GM10266 (cell line): Measurements from ENCODE around the gene MNAT1.

Source experiments
- DNase-seq: peaks from one replicate; pipeline ENCODE4 v3.0.0; 2012; ENCODE audit errors: extremely low spot score
- TF ChIP-seq, protein P1 (sequence below): IDR thresholded peaks from 2 replicates; pipeline ENCODE4 v1.5.1; 2012; ENCODE audit warnings: mild to moderate bottlenecking, low read depth; ENCODE audit not compliant: control insufficient read depth, insufficient read depth; ENCODE audit errors: missing control alignments

Gene MNAT1

DNA sequence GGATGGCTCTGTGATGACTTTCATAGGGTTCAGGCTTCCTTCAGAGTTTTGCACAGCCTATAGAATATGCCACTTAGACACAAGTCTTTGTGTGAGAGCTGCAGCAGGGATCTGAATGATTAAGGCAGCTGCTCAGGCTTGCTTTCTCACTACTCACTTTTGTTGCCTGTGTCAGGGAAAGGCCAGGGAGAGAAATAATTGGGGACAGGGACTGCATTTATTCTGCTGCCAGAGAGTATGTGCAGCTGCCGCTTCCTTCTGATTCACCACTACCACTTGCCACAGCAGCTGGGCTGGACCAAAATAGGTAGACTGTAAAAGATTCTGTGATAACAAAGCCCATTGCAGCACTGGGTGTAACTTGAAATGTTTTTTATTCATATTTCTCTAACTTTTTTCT is 196.7 kb downstream of the MNAT1 start:
- TF ChIP-seq, protein P1, sequence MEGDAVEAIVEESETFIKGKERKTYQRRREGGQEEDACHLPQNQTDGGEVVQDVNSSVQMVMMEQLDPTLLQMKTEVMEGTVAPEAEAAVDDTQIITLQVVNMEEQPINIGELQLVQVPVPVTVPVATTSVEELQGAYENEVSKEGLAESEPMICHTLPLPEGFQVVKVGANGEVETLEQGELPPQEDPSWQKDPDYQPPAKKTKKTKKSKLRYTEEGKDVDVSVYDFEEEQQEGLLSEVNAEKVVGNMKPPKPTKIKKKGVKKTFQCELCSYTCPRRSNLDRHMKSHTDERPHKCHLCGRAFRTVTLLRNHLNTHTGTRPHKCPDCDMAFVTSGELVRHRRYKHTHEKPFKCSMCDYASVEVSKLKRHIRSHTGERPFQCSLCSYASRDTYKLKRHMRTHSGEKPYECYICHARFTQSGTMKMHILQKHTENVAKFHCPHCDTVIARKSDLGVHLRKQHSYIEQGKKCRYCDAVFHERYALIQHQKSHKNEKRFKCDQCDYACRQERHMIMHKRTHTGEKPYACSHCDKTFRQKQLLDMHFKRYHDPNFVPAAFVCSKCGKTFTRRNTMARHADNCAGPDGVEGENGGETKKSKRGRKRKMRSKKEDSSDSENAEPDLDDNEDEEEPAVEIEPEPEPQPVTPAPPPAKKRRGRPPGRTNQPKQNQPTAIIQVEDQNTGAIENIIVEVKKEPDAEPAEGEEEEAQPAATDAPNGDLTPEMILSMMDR, result no peak
- no peak for DNase-seq

DNA sequence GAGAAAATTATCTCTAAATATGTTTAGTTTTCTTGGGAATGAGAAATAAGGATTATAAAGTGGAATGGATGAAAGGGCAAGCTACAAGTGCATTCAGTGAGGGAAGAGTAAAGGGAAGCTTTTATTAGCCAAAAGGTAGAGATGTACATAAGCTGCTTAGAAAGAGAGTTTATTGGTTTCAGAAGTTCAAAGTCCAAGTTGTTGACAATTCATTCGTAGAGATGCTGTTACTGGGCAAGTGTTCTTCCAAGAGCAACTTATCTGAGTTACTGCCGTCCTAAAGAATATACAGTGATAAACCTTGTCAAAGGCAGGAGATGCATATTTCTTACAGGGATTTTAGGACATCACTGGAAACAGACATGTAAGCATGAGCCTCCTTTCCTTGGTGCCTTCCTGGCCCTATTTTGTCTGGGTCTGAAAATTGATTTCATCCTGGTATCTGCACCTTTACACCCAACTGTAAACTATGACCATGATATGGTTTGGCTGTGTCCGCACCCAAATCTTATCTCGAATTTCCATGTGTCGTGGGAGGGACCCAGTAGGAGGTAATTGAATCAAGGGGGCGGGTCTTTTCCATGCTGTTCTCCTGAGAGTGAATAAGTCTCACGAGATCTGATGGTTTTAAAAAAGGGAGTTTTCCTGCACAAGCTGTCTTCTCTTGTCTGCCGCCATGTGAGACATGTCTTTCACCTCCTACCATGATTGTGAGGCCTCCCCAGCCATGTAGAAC is 199.5 kb downstream of the MNAT1 start:
- DNase-seq, result no peak
- TF ChIP-seq, protein P1, result no peak

GRCh38 chr14:60935319-60935718 is 200.8 kb downstream of the MNAT1 start:
- TF ChIP-seq, protein P1, result no peak
- no peak for DNase-seq

GRCh38 chr14:60943637-60944032 is 209.1 kb downstream of the MNAT1 start:
- TF ChIP-seq, protein P1, result no peak
- DNase-seq, result no peak

DNA sequence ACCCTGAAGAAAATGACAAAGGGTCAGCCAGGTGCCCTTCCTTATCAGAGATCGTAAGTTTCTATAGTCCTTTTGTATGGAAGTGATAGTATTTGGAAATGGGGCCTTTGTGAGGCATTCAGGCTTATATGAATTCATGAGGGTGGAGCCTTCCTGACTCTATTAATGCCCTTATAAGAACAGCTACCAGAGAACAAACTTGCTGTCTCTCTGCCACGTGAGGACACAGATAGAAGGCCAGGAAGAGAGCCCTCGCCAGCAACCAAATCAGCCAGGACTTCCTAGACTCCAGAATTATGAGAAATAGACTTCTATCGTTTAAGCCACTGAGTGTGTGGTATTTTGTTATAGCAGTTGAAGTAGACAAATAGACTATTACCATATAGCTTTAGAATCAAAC is 209.6 kb downstream of the MNAT1 start:
- DNase-seq, result no peak
- TF ChIP-seq, protein P1, result no peak

DNA sequence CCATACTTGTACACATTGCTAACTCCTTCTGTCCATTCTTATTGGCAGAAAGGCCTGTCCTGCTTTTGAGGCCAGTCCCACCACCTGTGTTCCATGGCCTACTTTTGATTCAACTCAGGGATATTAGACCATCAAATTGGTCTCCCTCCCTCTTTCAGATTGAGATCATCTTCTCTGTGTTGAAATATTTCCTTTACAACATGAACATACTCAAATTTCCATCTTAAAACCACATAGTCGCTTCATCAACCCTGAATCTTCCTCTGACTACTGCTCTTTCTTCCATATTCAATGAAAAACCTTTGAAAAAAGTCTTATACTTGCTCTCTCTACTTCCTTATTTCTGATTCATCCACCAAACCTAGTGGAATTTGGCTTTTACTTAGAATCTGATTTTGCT is 211.4 kb downstream of the MNAT1 start:
- TF ChIP-seq, protein P1, result no peak
- DNase-seq, result no peak

GRCh38 chr14:60946773-60947172 is 212.2 kb downstream of the MNAT1 start:
- TF ChIP-seq, protein P1, result no peak

More at GRCh38 chr14:60946773-60947172, 212.2 kb downstream of the MNAT1 start:
- no peak for DNase-seq
